SK-MEL-5 (cell line): ENCODE data around the gene DNAJC18. TPM values are rescaled to one million over a fixed set of nuclear protein-coding genes. Genes with fewer than 3 reads are reported as not detected.
"Not testable (repeated sequence)": the region's sequence is repeated elsewhere in the genome, so short reads cannot be mapped to it uniquely, and the experiment has no call there.

Experiments
- DNase-seq: peaks from one replicate; pipeline ENCODE4 v3.0.0-alpha.2; 2016; ENCODE audit warnings: low read depth, low spot score
- in situ Hi-C: cut with HindIII; loops from 2 replicates; pipeline ENCODE4 v1.10.0; 2016; ENCODE audit warnings: low sequenced_read_pairs, high pct_unique_total_duplicates, low pct_unique_long_range_greater_than_20kb
- polyA plus RNA-seq, 2 experiments: library from polyadenylated mRNA; depleted of rRNA; stranded (reverse); fragments of >200 nt; gene quantifications; 2 replicates each; pipeline ENCODE4 v1.2.3, GENCODE V29; 2015
- total RNA-seq: library from RNA; depleted of rRNA; stranded (reverse); fragments of >200 nt; shearing (Covaris generic); gene quantifications from 2 replicates; pipeline ENCODE4 v1.2.3, GENCODE V29; 2014; rRNA removed

Gene DNAJC18
- 6.0 and 9.0 TPM in 2 replicates for total RNA-seq
- 5.3 and 7.5 TPM in 2 replicates for polyA plus RNA-seq (2015; cell fraction: cytosol; rRNA removed)
- 1.9 and 2.3 TPM in 2 replicates for polyA plus RNA-seq (2015; cell fraction: nucleus; rRNA removed)

- DNase-seq = peak; percentile 92
- in situ Hi-C loops = no loop called here
Measured at GRCh38 chr5:139439013-139439903, at the start of gene DNAJC18. Gene DNAJC18 (minus strand): TSS chr5:139439525. CDS start chr5:139439445, 80 bp downstream.

- DNase-seq = no peak
- in situ Hi-C loops = no loop called here
Measured at GRCh38 chr5:139488260-139488659, 48.9 kb upstream of the DNAJC18 start.

- DNase-seq = no peak
- in situ Hi-C loops = no loop called here
Measured at GRCh38 chr5:139486201-139486600, 46.9 kb upstream of the DNAJC18 start.

- in situ Hi-C loops, DNase-seq: not testable (repeated sequence)
Measured at GRCh38 chr5:139482890-139483208, 43.5 kb upstream of the DNAJC18 start.

GRCh38 chr5:139482050-139482889 is 42.9 kb upstream of the DNAJC18 start, which contains the start of gene STING1:
Gene STING1 (minus strand): TSS chr5:139482758. CDS start chr5:139481704, 1,054 bp downstream.
- in situ Hi-C loops = no loop called here
- peak; percentile 70 for DNase-seq

- DNase-seq = no peak
Measured at GRCh38 chr5:139481580-139482049, 42.3 kb upstream of the DNAJC18 start.

GRCh38 chr5:139481122-139481533 is 41.8 kb upstream of the DNAJC18 start:
- no peak for DNase-seq
- in situ Hi-C loops = no loop called here

More at GRCh38 chr5:139481580-139482049, 42.3 kb upstream of the DNAJC18 start:
- in situ Hi-C loops = no loop called here

- DNase-seq, in situ Hi-C loops: not testable (repeated sequence)
Measured at GRCh38 chr5:139479729-139480128, 40.4 kb upstream of the DNAJC18 start.

GRCh38 chr5:139478657-139479423 is 39.5 kb upstream of the DNAJC18 start:
- DNase-seq, in situ Hi-C loops: not testable (repeated sequence)

- in situ Hi-C loops = no loop called here
- DNase-seq = no peak
Measured at GRCh38 chr5:139475865-139476617, 36.7 kb upstream of the DNAJC18 start.

- no peak for DNase-seq
- in situ Hi-C loops = no loop called here
Measured at GRCh38 chr5:139474890-139475791, 35.8 kb upstream of the DNAJC18 start.

GRCh38 chr5:139473565-139473964 is 34.2 kb upstream of the DNAJC18 start:
- no peak for DNase-seq

GRCh38 chr5:139473105-139473504 is 33.8 kb upstream of the DNAJC18 start:
- in situ Hi-C loops = no loop called here
- DNase-seq = no peak

More at GRCh38 chr5:139473565-139473964, 34.2 kb upstream of the DNAJC18 start:
- in situ Hi-C loops = no loop called here

GRCh38 chr5:139472386-139473030 is 33.2 kb upstream of the DNAJC18 start:
- no peak for DNase-seq
- in situ Hi-C loops = no loop called here

GRCh38 chr5:139470821-139471300 is 31.5 kb upstream of the DNAJC18 start, which contains the start of gene SMIM33:
Gene SMIM33 (plus strand): TSS chr5:139471004. CDS start chr5:139471122, 118 bp downstream.
- no peak for DNase-seq
- in situ Hi-C loops = no loop called here
